ENCODE data around the gene WDR91. TPM values are rescaled to one million over a fixed set of nuclear protein-coding genes. Genes with fewer than 3 reads are reported as not detected.
A peak's percentile ranks its signal among the peaks of the same experiment; 100 is the strongest.

The WDR91 gene
- total and polyA plus RNA-seq, 11 donors: 3.0 to 11.4 (median 5.7) TPM

- WGBS, 4 donors: 93 to 99% (median 96%) methylated on average over 2 of the region's 2 CpGs
- H3K4me3 ChIP-seq: no peak overlapping the region
These were observed 48.8 kb downstream of the WDR91 start for GRCh38 chr7:135162382-135163001.

GRCh38 chr7:135161669-135162068 lies 49.7 kb downstream of the WDR91 start:
- peaks cover 0 to 4% (median under 1%) of the 10 kb centered on the region in 12 donors for H3K9me3 ChIP-seq
- peaks cover 0 to 54% (median 24%) of the 10 kb centered on the region in 9 donors for H3K36me3 ChIP-seq
- no peak overlapping the region for H3K4me3 ChIP-seq
- TF ChIP-seq CTCF (IDR thresholded peaks at IDR 0.05) (no peak), POLR2A (IDR thresholded peaks at IDR 0.05) (no peak)
- no peaks in the 10 kb centered on the region for H3K27me3 ChIP-seq
- ATAC-seq (peak in 1 of 4 donors; percentile 4), DNase-seq (no peak)
- peak overlapping the region; percentile 58 to 90 (median 78) for H3K27ac ChIP-seq
- H3K4me1 ChIP-seq: peaks cover 27 to 88% (median 79%) of the 10 kb centered on the region in 12 donors
- intact Hi-C loops (cut with DNase I): loop anchor here in 4 of 10 donors (2.0 to 10.0 kb wide), 4 partner anchors 15 to 477 kb away; partner anchors contain the start of genes CALD1 (in 2 of the 4) and AGBL3 (in 1 of the 4)
- WGBS, 4 donors: 63 to 74% (median 67%) methylated on average over 6 of the region's 6 CpGs

More at GRCh38 chr7:135162382-135163001, 48.8 kb downstream of the WDR91 start:
- Histone ChIP-seq H3K4me1 (peaks cover 29 to 89% (median 83%) of the 10 kb centered on the region in 12 donors), H3K27me3 (no peaks in the 10 kb centered on the region), H3K27ac (peak overlapping the region in 11 of 12 donors; percentile 58 to 90 (median 80)), H3K9me3 (no peaks in the 10 kb centered on the region), H3K36me3 (peaks cover 0 to 55% (median 32%) of the 10 kb centered on the region in 9 donors)
- ATAC-seq (no peak), DNase-seq (no peak)
- TF ChIP-seq CTCF (IDR thresholded peaks at IDR 0.05): no peak
- no peak for TF ChIP-seq POLR2A (IDR thresholded peaks at IDR 0.05)
- intact Hi-C loops (cut with DNase I): loop anchor here in 4 of 10 donors (10.0 kb wide), 3 partner anchors 178 to 478 kb away; partner anchors contain the start of genes CALD1 (in 2 of the 4) and AGBL3 (in 1 of the 4)

GRCh38 chr7:135160858-135161653 lies 50.3 kb downstream of the WDR91 start:
- H3K27ac ChIP-seq: peak overlapping the region; percentile 58 to 90 (median 78)
- peaks cover 27 to 82% (median 73%) of the 10 kb centered on the region in 12 donors for H3K4me1 ChIP-seq
- peak in 1 of 5 donors; percentile 39 for DNase-seq
- H3K27me3 ChIP-seq: no peaks in the 10 kb centered on the region
- H3K9me3 ChIP-seq: peaks cover 0 to 11% (median 6%) of the 10 kb centered on the region in 12 donors
- peak overlapping the region in 3 of 12 donors; percentile 5 to 21 (median 6) for H3K4me3 ChIP-seq
- peak in 3 of 4 donors; percentile 14 to 60 (median 17) for ATAC-seq
- intact Hi-C loops (cut with DNase I): loop anchor here in 4 of 10 donors (2.0 to 10.0 kb wide), 4 partner anchors 14 to 476 kb away; partner anchors contain the start of genes CALD1 (in 2 of the 4) and AGBL3 (in 1 of the 4)
- 55 to 61% (median 60%) methylated on average over 9 of the region's 9 CpGs for WGBS, 4 donors
- H3K36me3 ChIP-seq: peaks cover 0 to 48% (median 18%) of the 10 kb centered on the region in 9 donors
- TF ChIP-seq CTCF (IDR thresholded peaks at IDR 0.05) (peak in 1 of 12 donors; percentile 18), POLR2A (IDR thresholded peaks at IDR 0.05) (no peak)

All from heart left ventricle (tissue), 16 donors.